CD4-positive, alpha-beta T cell (primary cell): ENCODE results near the gene SPIRE2. TPM values are rescaled to one million over a fixed set of nuclear protein-coding genes. Genes with fewer than 3 reads are reported as not detected.

Source experiments
- ATAC-seq: fragments of 200-7000 bp; cut with Tn5 transposase; one replicate; pipeline ENCODE4 v1.10.0; 2022; ENCODE audit warnings: mild to moderate bottlenecking; ENCODE audit not compliant: poor library complexity
- CTCF ChIA-PET: fragments of 350-600 bp; sonication (Branson Sonifier 250); formaldehyde crosslinking; loops from one replicate; lab custom pipeline; 2021; ENCODE audit warnings: antibody characterized with exemption, inconsistent platforms; lab: Charles Lee
- POLR2A ChIA-PET: fragments of 350-600 bp; sonication (Branson Sonifier 250); formaldehyde crosslinking; loops from one replicate; lab custom pipeline; 2021; ENCODE audit warnings: antibody characterized with exemption, inconsistent platforms; lab: Charles Lee
- DNase-seq, 14 experiments: peaks; one replicate each; pipeline ENCODE4 v3.0.0-alpha.2; 2013 to 2020; ENCODE audit warnings: mixed read lengths in 2 of 14
- H3K27ac ChIP-seq, 2 donors: one replicate each; pipeline versions ENCODE4 v1.5.1 to v1.7.0; 2013; ENCODE audit warnings: low read length in 2 of 2, low read depth in 1 of 2, mild to moderate bottlenecking in 1 of 2
- H3K27me3 ChIP-seq, 2 experiments: 1 replicate in 1 of 2; 2 replicates in 1 of 2; pipeline versions ENCODE4 v1.6.1 to v1.7.0; 2013; ENCODE audit warnings: low read length in 2 of 2, control low read depth in 1 of 2, mild to moderate bottlenecking in 1 of 2, moderate library complexity in 1 of 2; ENCODE audit not compliant: insufficient read depth in 2 of 2, control insufficient read depth in 1 of 2
- H3K36me3 ChIP-seq: one replicate; pipeline ENCODE4 v1.6.1; 2013; ENCODE audit warnings: low read length, control low read depth; ENCODE audit not compliant: insufficient read depth
- H3K4me1 ChIP-seq: one replicate; pipeline ENCODE4 v1.6.1; 2013; ENCODE audit warnings: low read length, control low read depth; ENCODE audit not compliant: insufficient read depth
- H3K4me3 ChIP-seq: one replicate; pipeline ENCODE4 v1.5.1; 2013; ENCODE audit warnings: mild to moderate bottlenecking, low read length, moderate library complexity
- H3K9me3 ChIP-seq, 2 experiments: 1 replicate in 1 of 2; 2 replicates in 1 of 2; pipeline versions ENCODE4 v1.6.1 to v1.7.0; 2013; ENCODE audit warnings: low read length in 2 of 2, mild to moderate bottlenecking in 2 of 2, control low read depth in 1 of 2, moderate library complexity in 1 of 2; ENCODE audit not compliant: control insufficient read depth in 1 of 2, insufficient read depth in 1 of 2
- H3K27ac Mint-ChIP-seq: one replicate; pipeline ENCODE4 v1.8.0; 2020; ENCODE audit warnings: mixed read lengths
- H3K27me3 Mint-ChIP-seq: one replicate; pipeline ENCODE4 v1.8.0; 2021; ENCODE audit warnings: mixed read lengths
- H3K36me3 Mint-ChIP-seq: one replicate; pipeline ENCODE4 v1.8.0; 2021; ENCODE audit warnings: low read depth, mixed read lengths
- H3K4me1 Mint-ChIP-seq: one replicate; pipeline ENCODE4 v1.8.0; 2021; ENCODE audit warnings: low read depth, mixed read lengths
- H3K4me3 Mint-ChIP-seq: one replicate; pipeline ENCODE4 v1.8.0; 2020; ENCODE audit warnings: mild to moderate bottlenecking, mixed read lengths
- H3K9me3 Mint-ChIP-seq: one replicate; pipeline ENCODE4 v1.8.0; 2020; ENCODE audit warnings: mixed read lengths
- CTCF ChIP-seq: fragments of 200-600 bp; IDR thresholded peaks from one replicate; pipeline ENCODE4 v1.8.0; 2022; ENCODE audit warnings: antibody characterized with exemption, mild to moderate bottlenecking
- intact Hi-C, 2 experiments: fragments of 100-400 bp; cut with DNase I in 1 of 2; cut with micrococcal nuclease in 1 of 2; formaldehyde crosslinking; loops; one replicate each; pipeline versions ENCODE4 v1.15.1 to v1.9.0; 2023 to 2025; cut with DNase I, micrococcal nuclease
- total RNA-seq, 174 experiments: library from RNA in 2 of 174; stranded (reverse) in 2 of 174; gene quantifications; one replicate each; pipeline ENCODE4 v1.2.3 and lab custom pipeline; 2021 to 2026

SPIRE2 gene
- total RNA-seq, 2 experiments from 2014 or later = 1.1 TPM

GRCh38 chr16:89903908-89904515, 75.7 kb downstream of the SPIRE2 start:
- Mint-ChIP-seq H3K27me3 (no peaks in the 10 kb centered on the region), H3K36me3 (peaks cover 62% of the 10 kb centered on the region), H3K9me3 (no peaks in the 10 kb centered on the region), H3K4me3 (no peak overlapping the region), H3K27ac (no peak overlapping the region), H3K4me1 (no peaks in the 10 kb centered on the region)
- POLR2A ChIA-PET = no interaction called here
- intact Hi-C loops = no loop called here
- Histone ChIP-seq H3K27ac (no peak overlapping the region), H3K27me3 (no peaks in the 10 kb centered on the region), H3K4me1 (no peaks in the 10 kb centered on the region), H3K36me3 (peaks cover 72% of the 10 kb centered on the region), H3K4me3 (no peak overlapping the region), H3K9me3 (no peaks in the 10 kb centered on the region)
- CTCF ChIA-PET = no interaction called here
- no peak for DNase-seq
- ATAC-seq = no peak
- TF ChIP-seq CTCF = no peak

GRCh38 chr16:89904606-89905510, 76.6 kb downstream of the SPIRE2 start:
- Histone ChIP-seq H3K4me1 (peaks cover 3% of the 10 kb centered on the region), H3K36me3 (peaks cover 66% of the 10 kb centered on the region), H3K27me3 (no peaks in the 10 kb centered on the region), H3K9me3 (no peaks in the 10 kb centered on the region), H3K4me3 (no peak overlapping the region), H3K27ac (no peak overlapping the region)
- ChIA-PET POLR2A (no interaction called here), CTCF (no interaction called here)
- intact Hi-C loops = no loop called here
- Mint-ChIP-seq H3K27ac (no peak overlapping the region), H3K4me3 (no peak overlapping the region), H3K4me1 (peaks cover 3% of the 10 kb centered on the region), H3K9me3 (no peaks in the 10 kb centered on the region), H3K36me3 (peaks cover 60% of the 10 kb centered on the region), H3K27me3 (no peaks in the 10 kb centered on the region)
- TF ChIP-seq CTCF = no peak
- ATAC-seq = no peak
- no peak for DNase-seq

- Histone ChIP-seq H3K4me1 (peaks cover 11% of the 10 kb centered on the region), H3K27ac (no peak overlapping the region), H3K36me3 (peaks cover 60% of the 10 kb centered on the region), H3K9me3 (no peaks in the 10 kb centered on the region), H3K27me3 (no peaks in the 10 kb centered on the region), H3K4me3 (no peak overlapping the region)
- POLR2A ChIA-PET = no interaction called here
- intact Hi-C loops = no loop called here
- Mint-ChIP-seq H3K36me3 (peaks cover 58% of the 10 kb centered on the region), H3K4me3 (no peak overlapping the region), H3K4me1 (peaks cover 3% of the 10 kb centered on the region), H3K27ac (no peak overlapping the region), H3K9me3 (no peaks in the 10 kb centered on the region), H3K27me3 (no peaks in the 10 kb centered on the region)
- DNase-seq (peak in 1 of 14 experiments; percentile 21), ATAC-seq (no peak)
- TF ChIP-seq CTCF = no peak
- CTCF ChIA-PET = no interaction called here
These were observed 77.3 kb downstream of the SPIRE2 start for GRCh38 chr16:89905511-89906139.
